HG03575 (cell line): ENCODE measurements around the gene SERINC2.

Experiments used
- ATAC-seq: cut with Tn5 transposase; IDR thresholded peaks from one replicate; pipeline ENCODE4 v1.9.1; 2021; ENCODE audit not compliant: unreplicated experiment, insufficient number of reproducible peaks, low FRiP score; ENCODE audit errors: extremely low read depth

SERINC2 gene

DNA sequence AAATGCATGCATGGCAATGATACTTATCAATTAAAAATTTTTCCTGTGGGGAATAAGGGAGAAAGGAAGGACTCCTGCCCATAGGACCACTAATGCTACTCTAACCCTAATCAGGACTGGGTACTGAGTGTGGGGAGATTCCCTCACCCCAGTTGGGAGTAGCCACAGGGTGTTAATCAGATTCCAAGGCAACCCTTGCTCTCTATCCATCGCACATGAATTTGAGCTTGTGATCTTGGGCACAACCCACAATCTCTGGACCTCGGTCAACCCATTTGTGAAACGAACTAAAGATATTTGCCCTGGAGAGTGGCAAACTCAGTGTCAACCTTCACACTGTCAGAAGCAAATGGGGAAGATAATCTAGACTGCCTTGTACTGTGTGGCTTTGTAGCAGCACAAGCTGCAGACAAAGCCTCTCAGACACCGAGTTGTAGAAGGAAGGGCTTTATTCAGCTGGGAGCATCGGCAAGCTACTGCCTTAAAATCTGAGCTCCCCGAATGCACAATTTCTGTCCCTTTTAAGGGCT is 69.5 kb downstream of the SERINC2 start:
- no peak for ATAC-seq

- ATAC-seq = no peak
Observed at GRCh38 chr1:31483012-31483946, 70.3 kb downstream of the SERINC2 start.
